ENCODE measurements around the gene EGFL6. TPM values are rescaled to one million over a fixed set of nuclear protein-coding genes. Genes with fewer than 3 reads are reported as not detected.

EGFL6 gene
- total and polyA plus RNA-seq, 10 of the 15 experiments (the other 5 are each of a cell fraction or from before 2014, with no cell fraction given) = 0.03 TPM; not detected in 9

- ChIA-PET CTCF (no interaction called here), POLR2A (no interaction called here), SMC1A (ENCODE audit: uncharacterized antibody, unreplicated experiment) (no interaction called here), RAD21 (ENCODE audit: unreplicated experiment) (no interaction called here)
- in situ Hi-C loops (cut with MboI) (no loop called here), intact Hi-C loops (cut with micrococcal nuclease; ENCODE audit: unreplicated experiment) (no loop called here)
- no peak overlapping the region for H3K27ac ChIP-seq (ENCODE audit: control insufficient read depth, insufficient read depth)
- no peak for ATAC-seq
- no peak overlapping the region for H2AFZ ChIP-seq (ENCODE audit: control insufficient read depth, low read depth, low read length)
- no peak overlapping the region for H3K4me2 ChIP-seq (ENCODE audit: control insufficient read depth, insufficient read depth)
- no peak for FAIRE-seq
- BruUV-seq (replicated peaks) = no TSS peak
- H3K9ac ChIP-seq (ENCODE audit: control insufficient read depth, insufficient read depth, low read length) = no peak overlapping the region
- no peak for DNase-seq (ENCODE audit: low read depth, low spot score)
- no peak overlapping the region for H3K4me3 ChIP-seq
- no peaks in the 10 kb centered on the region for H3K4me1 ChIP-seq (ENCODE audit: control insufficient read depth, insufficient read depth, low read length)
- no peaks in the 10 kb centered on the region for H3K36me3 ChIP-seq (ENCODE audit: control insufficient read depth in 2 of 2, insufficient read depth in 2 of 2, low read length in 1 of 2)
- no peaks in the 10 kb centered on the region; the same call in 2 of the 3 replicates for H3K9me3 ChIP-seq (replicated peaks; ENCODE audit: control insufficient read depth, insufficient read depth, low read length)
- H3K27me3 ChIP-seq (replicated peaks in 1 of 2; ENCODE audit: control insufficient read depth in 2 of 2, insufficient read depth in 2 of 2, low read length in 1 of 2) = peaks cover 0 to 6% of the 10 kb centered on the region in 2 experiments; a peak in 2 of 4 replicates
- no peaks in the 10 kb centered on the region for H3K79me2 ChIP-seq (ENCODE audit: control insufficient read depth, insufficient read depth, low read length)
- no peak for TF ChIP-seq IKZF1 (conservative IDR thresholded peaks at IDR 0.05)
- TF ChIP-seq ZNF217 (IDR thresholded peaks at IDR 0.05) = no peak
- no peak for TF ChIP-seq SPI1 (IDR thresholded peaks at IDR 0.05; ENCODE audit: borderline replicate concordance, insufficient read depth, low read depth, low read length)
- TF ChIP-seq ZBTB33 (IDR thresholded peaks at IDR 0.05) = no peak
- TF ChIP-seq CBX3 (IDR thresholded peaks at IDR 0.05; ENCODE audit: borderline replicate concordance, low read depth) = no peak
- no peak for TF ChIP-seq ATF2 (IDR thresholded peaks at IDR 0.05; ENCODE audit: low read length)
- TF ChIP-seq KDM1A (IDR thresholded peaks at IDR 0.05; ENCODE audit: borderline replicate concordance) = no peak
- no peak for TF ChIP-seq JUND (IDR thresholded peaks at IDR 0.05; ENCODE audit: low read depth, low read length)
- no peak for TF ChIP-seq ZNF24 (IDR thresholded peaks at IDR 0.05)
- TF ChIP-seq RAD21 (IDR thresholded peaks at IDR 0.05; ENCODE audit: insufficient read depth, low read depth, low read length) = no peak
- no peak for TF ChIP-seq ZNF687 (IDR thresholded peaks at IDR 0.05)
- TF ChIP-seq HDAC6 (IDR thresholded peaks at IDR 0.05; ENCODE audit: unreplicated experiment) = no peak
- TF ChIP-seq TARDBP (IDR thresholded peaks at IDR 0.05; ENCODE audit: borderline replicate concordance) = no peak
- no peak for TF ChIP-seq IRF4 (IDR thresholded peaks at IDR 0.05; ENCODE audit: low read depth, low read length)
- no peak for TF ChIP-seq TAF1 (IDR thresholded peaks at IDR 0.05; ENCODE audit: borderline replicate concordance, low read depth, low read length)
- 14% methylated on average over 3 of the region's 3 CpGs for WGBS (ENCODE audit: insufficient coverage, insufficient replicate concordance, low lambda C conversion rate, missing lambda C conversion rate)
- H4K20me1 ChIP-seq (ENCODE audit: control insufficient read depth, insufficient read depth) = no peaks in the 10 kb centered on the region
These were observed 18.5 kb downstream of the EGFL6 start for GRCh38 chrX:13587786-13588477.
